ENCODE measurements around the gene CD70. TPM values are rescaled to one million over a fixed set of nuclear protein-coding genes. Genes with fewer than 3 reads are reported as not detected.

Gene CD70
- total RNA-seq, 4 donors from 2014 or later, result 0.52 to 0.84 TPM; not detected in 2

DNA sequence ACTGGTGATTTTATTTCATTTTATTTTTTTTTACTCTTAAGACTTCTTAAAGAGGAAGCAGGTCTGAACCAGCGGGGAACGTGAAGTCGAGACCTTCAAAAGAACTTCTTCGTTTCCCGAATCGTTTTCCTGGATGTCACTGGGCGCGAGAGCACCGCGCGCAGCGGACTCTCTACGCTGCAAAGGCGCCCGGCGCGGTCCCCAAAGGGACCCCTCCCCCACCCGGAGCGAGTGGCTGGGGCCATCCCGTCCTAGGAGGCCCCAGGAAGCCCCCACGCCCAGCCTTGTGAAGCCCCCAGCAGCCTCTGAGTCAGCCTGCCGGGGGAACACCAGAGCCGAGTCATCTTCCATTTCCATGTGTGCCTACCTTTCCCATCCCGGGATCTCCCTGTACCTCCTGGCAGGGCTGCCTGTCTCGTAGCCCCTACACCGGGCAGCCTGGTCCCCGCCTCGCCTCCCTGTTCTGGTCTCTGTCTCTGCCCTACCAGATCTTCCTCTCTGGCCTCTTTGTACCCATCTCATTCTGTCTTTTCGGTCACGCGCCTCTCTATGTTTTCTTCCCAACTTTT is 608 bp downstream of the CD70 start:
- H3K27ac ChIP-seq (replicated peaks in 1 of 4), result no peak overlapping the region
- H3K36me3 ChIP-seq, result no peaks in the 10 kb centered on the region
- intact Hi-C loops (cut with DNase I), result no loop called here
- H3K4me3 ChIP-seq, result peak overlapping the region; percentile 9 to 46 (median 20)
- peaks cover 0 to 44% (median 31%) of the 10 kb centered on the region in 4 donors for H3K4me1 ChIP-seq
- peaks cover 0 to 97% (median 37%) of the 10 kb centered on the region in 4 donors for H3K27me3 ChIP-seq
- DNase-seq (ENCODE audit: extremely low spot score), result no peak
- no peak for TF ChIP-seq EP300 (IDR thresholded peaks at IDR 0.05)
- no peak for TF ChIP-seq POLR2A (IDR thresholded peaks at IDR 0.05; ENCODE audit: low read depth)
- TF ChIP-seq POLR2AphosphoS5 (IDR thresholded peaks at IDR 0.05), result no peak
- TF ChIP-seq, protein P1, sequence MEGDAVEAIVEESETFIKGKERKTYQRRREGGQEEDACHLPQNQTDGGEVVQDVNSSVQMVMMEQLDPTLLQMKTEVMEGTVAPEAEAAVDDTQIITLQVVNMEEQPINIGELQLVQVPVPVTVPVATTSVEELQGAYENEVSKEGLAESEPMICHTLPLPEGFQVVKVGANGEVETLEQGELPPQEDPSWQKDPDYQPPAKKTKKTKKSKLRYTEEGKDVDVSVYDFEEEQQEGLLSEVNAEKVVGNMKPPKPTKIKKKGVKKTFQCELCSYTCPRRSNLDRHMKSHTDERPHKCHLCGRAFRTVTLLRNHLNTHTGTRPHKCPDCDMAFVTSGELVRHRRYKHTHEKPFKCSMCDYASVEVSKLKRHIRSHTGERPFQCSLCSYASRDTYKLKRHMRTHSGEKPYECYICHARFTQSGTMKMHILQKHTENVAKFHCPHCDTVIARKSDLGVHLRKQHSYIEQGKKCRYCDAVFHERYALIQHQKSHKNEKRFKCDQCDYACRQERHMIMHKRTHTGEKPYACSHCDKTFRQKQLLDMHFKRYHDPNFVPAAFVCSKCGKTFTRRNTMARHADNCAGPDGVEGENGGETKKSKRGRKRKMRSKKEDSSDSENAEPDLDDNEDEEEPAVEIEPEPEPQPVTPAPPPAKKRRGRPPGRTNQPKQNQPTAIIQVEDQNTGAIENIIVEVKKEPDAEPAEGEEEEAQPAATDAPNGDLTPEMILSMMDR (IDR thresholded peaks at IDR 0.05), result no peak
- H3K9me3 ChIP-seq, result no peaks in the 10 kb centered on the region
- WGBS, result 1% methylated on average over 27 of the region's 31 CpGs

DNA sequence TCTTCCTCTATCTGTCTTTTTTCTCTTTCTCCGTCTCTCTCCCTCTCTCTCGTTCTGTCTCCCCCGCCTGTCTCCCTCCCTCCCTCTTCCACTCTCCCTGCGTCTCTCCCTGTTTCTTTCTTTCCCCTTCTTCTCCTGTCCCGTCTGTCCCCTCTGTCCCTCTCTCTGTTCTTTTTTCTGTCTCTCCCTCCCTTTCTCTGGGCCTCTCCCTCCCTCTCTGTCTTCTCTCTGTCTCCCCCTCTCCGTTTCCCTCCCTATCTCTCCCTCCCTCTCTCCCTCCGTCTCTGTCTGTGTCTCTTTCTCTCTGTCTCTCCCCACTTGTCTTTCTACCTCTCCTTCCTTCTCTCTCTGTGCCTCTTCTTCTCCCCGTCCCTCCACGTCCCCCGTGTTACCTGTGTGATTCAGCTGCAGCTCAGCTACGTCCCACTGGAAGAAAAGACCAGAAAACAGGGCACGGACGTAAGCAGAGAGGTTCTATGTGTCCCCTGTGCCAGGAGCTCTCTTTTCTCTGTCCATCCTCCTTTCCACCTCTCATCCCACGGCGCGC is 1.2 kb downstream of the CD70 start:
- TF ChIP-seq POLR2AphosphoS5 (IDR thresholded peaks at IDR 0.05) (no peak), EP300 (IDR thresholded peaks at IDR 0.05) (no peak)
- TF ChIP-seq, protein P1 (IDR thresholded peaks at IDR 0.05), result no peak

DNA sequence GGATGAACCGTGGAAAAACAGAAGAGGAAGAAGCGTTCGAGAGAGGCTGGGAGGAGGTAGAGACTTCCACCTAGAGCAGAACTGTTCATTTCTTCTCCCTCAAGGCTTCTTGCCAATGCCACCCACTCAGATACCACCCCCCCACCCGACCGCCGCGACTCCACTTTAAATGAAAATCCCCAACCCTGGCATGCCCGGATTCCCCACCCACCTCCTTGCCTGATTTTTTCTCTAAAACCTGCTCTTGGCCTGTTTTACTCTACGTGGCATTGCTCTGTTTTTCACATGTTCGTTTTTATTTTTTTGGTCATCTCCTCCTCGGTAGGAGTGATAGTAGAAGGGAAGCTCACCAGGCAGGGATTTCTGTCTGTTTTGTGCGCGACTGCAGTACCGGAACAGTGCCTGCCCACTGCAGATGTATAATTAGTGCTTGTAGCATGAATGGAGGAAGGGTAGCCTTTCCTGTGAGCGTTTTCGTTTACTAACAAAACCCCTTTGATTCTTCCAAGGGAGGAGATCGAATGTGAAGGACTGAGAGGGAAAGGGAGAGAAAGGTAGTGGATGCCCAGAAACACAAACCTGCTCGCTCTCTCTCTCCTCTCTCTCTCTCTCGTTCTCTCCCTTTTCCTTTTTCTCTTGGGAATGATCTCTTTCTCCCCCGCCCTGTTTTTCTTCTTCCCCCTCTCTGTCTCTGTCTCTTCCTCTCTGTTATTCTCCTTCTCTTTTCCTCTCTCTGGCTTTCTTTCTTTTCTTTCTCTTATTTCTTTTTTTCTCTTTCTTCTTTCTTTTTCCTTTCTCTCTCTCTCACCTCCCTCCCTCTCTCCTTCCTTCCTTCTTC is 2.2 kb downstream of the CD70 start:
- peak overlapping the region in 1 of 4 donors; percentile 16 for H3K4me3 ChIP-seq
- 4% methylated on average over 20 of the region's 20 CpGs for WGBS
- H3K9me3 ChIP-seq, result no peaks in the 10 kb centered on the region
- H3K27me3 ChIP-seq, result peaks cover 0 to 98% (median 38%) of the 10 kb centered on the region in 4 donors
- peaks cover 0 to 44% (median 31%) of the 10 kb centered on the region in 4 donors for H3K4me1 ChIP-seq
- intact Hi-C loops (cut with DNase I), result no loop called here
- no peaks in the 10 kb centered on the region for H3K36me3 ChIP-seq
- no peak overlapping the region for H3K27ac ChIP-seq (replicated peaks in 1 of 4)
- TF ChIP-seq POLR2A (IDR thresholded peaks at IDR 0.05; ENCODE audit: low read depth), result no peak
- TF ChIP-seq, protein P1 (IDR thresholded peaks at IDR 0.05), result no peak
- TF ChIP-seq POLR2AphosphoS5 (IDR thresholded peaks at IDR 0.05), result no peak
- no peak for TF ChIP-seq EP300 (IDR thresholded peaks at IDR 0.05)
- no peak for DNase-seq (ENCODE audit: extremely low spot score)

More for the DNA sequence above, 1.2 kb downstream of the CD70 start:
- no peak overlapping the region for H3K27ac ChIP-seq (replicated peaks in 1 of 4)
- H3K36me3 ChIP-seq, result no peaks in the 10 kb centered on the region
- H3K9me3 ChIP-seq, result no peaks in the 10 kb centered on the region
- peaks cover 0 to 44% (median 31%) of the 10 kb centered on the region in 4 donors for H3K4me1 ChIP-seq
- DNase-seq (ENCODE audit: extremely low spot score), result no peak
- WGBS, result 5% methylated on average over 16 of the region's 16 CpGs
- H3K4me3 ChIP-seq, result peak overlapping the region in 3 of 4 donors; percentile 9 to 46 (median 25)
- H3K27me3 ChIP-seq, result peaks cover 0 to 97% (median 38%) of the 10 kb centered on the region in 4 donors
- intact Hi-C loops (cut with DNase I), result no loop called here

DNA sequence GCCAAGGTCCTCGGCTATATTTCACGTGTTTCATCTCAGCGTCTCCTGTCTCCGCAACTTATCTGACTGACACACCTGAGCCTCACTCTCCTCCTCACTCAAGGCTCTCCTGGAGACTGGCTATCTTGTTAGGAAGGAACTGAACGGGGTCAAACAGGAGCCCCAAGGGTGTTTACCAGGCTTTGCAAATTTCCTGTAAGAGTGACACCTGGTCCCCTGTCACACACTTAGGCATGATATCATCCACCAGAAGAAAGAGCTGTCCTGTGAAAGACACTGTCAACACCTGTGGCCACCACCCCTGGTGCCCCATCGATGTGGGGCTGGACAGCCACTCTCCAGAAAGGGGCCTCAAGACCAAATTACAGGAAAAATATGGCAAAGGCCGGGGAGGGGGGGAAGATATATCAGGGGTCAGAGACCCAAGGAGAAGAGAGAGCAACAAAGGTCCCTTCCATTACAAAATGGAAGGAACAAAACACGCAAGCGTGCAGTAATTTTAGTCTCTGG is 2.9 kb downstream of the CD70 start:
- Histone ChIP-seq H3K4me3 (no peak overlapping the region), H3K9me3 (no peaks in the 10 kb centered on the region), H3K27ac (replicated peaks in 1 of 4) (no peak overlapping the region), H3K4me1 (peaks cover 0 to 44% (median 31%) of the 10 kb centered on the region in 4 donors), H3K36me3 (no peaks in the 10 kb centered on the region), H3K27me3 (peaks cover 0 to 98% (median 34%) of the 10 kb centered on the region in 4 donors)
- DNase-seq (ENCODE audit: extremely low spot score), result no peak
- TF ChIP-seq POLR2AphosphoS5 (IDR thresholded peaks at IDR 0.05) (no peak), POLR2A (IDR thresholded peaks at IDR 0.05; ENCODE audit: low read depth) (no peak), EP300 (IDR thresholded peaks at IDR 0.05) (no peak)
- TF ChIP-seq, protein P1 (IDR thresholded peaks at IDR 0.05), result no peak
- intact Hi-C loops (cut with DNase I), result no loop called here
- 6% methylated on average over 9 of the region's 9 CpGs for WGBS

Data from esophagus muscularis mucosa (tissue), 4 donors.